CD14-positive monocyte (primary cell): ENCODE results near the gene CDC42EP2. TPM values are rescaled to one million over a fixed set of nuclear protein-coding genes. Genes with fewer than 3 reads are reported as not detected.
A peak's percentile ranks its signal among the peaks of the same experiment; 100 is the strongest.
"Not testable (repeated sequence)": the region's sequence is repeated elsewhere in the genome, so short reads cannot be mapped to it uniquely, and the experiment has no call there.

Experiments
- DNase-seq, 3 donors: peaks; one replicate each; pipeline ENCODE4 v3.0.0-alpha.2; 2011 to 2022
- H2AFZ ChIP-seq: 2 replicates; pipeline ENCODE4 v1.6.0; 2012; ENCODE audit warnings: mild to moderate bottlenecking, low read depth, low read length, inconsistent platforms; ENCODE audit not compliant: insufficient read depth, poor library complexity, severe bottlenecking
- H3K27ac ChIP-seq, 2 donors: 1 replicate in 1 of 2; 2 replicates in 1 of 2; pipeline ENCODE4 v1.5.1; 2012 to 2013; ENCODE audit warnings: low read length in 2 of 2, control low read depth in 1 of 2, inconsistent platforms in 1 of 2, low read depth in 1 of 2, mild to moderate bottlenecking in 1 of 2
- H3K27me3 ChIP-seq, 2 donors: one replicate each; pipeline versions ENCODE4 v1.6.0 to v1.6.1; 2011 to 2013; ENCODE audit warnings: low read length in 2 of 2; ENCODE audit not compliant: control insufficient read depth in 2 of 2, insufficient read depth in 2 of 2
- H3K36me3 ChIP-seq, 2 donors: replicated peaks in 1 of 2; 1 replicate in 1 of 2; 2 replicates in 1 of 2; pipeline versions ENCODE4 v1.5.1 to v1.6.1; 2012 to 2013; ENCODE audit warnings: low read length in 2 of 2, control low read depth in 1 of 2, inconsistent platforms in 1 of 2, mild to moderate bottlenecking in 1 of 2; ENCODE audit not compliant: insufficient read depth in 2 of 2, control insufficient read depth in 1 of 2
- H3K4me1 ChIP-seq, 2 donors: 1 replicate in 1 of 2; 2 replicates in 1 of 2; pipeline versions ENCODE4 v1.5.1 to v1.6.1; 2012 to 2013; ENCODE audit warnings: low read length in 2 of 2, control low read depth in 1 of 2, inconsistent platforms in 1 of 2, mild to moderate bottlenecking in 1 of 2, moderate library complexity in 1 of 2; ENCODE audit not compliant: insufficient read depth in 2 of 2, control insufficient read depth in 1 of 2
- H3K4me2 ChIP-seq: replicated peaks from 2 replicates; pipeline ENCODE3; 2012; ENCODE audit warnings: low read length, moderate library complexity, mild to moderate bottlenecking; ENCODE audit not compliant: poor library complexity, severe bottlenecking; ENCODE audit errors: extremely low read depth
- H3K4me3 ChIP-seq, 3 experiments: fragments of 200-600 bp in 1 of 3; sonication (generic) in 1 of 3; replicated peaks in 1 of 3; 1 replicate in 2 of 3; 2 replicates in 1 of 3; pipeline ENCODE4 v1.5.1; 2011 to 2013; ENCODE audit warnings: low read length in 3 of 3, mild to moderate bottlenecking in 3 of 3, control low read depth in 2 of 3, low read depth in 2 of 3, inconsistent platforms in 1 of 3, moderate library complexity in 1 of 3
- H3K79me2 ChIP-seq: 2 replicates; pipeline ENCODE4 v1.6.0; 2012; ENCODE audit warnings: mild to moderate bottlenecking, control low read depth, inconsistent platforms, low read length, moderate library complexity; ENCODE audit not compliant: insufficient read depth
- H3K9ac ChIP-seq: 2 replicates; pipeline ENCODE4 v1.6.0; 2017; ENCODE audit warnings: low read length, mild to moderate bottlenecking; ENCODE audit not compliant: insufficient read depth, poor library complexity, severe bottlenecking
- H3K9me3 ChIP-seq, 2 donors: replicated peaks in 1 of 2; 1 replicate in 1 of 2; 2 replicates in 1 of 2; pipeline versions ENCODE4 v1.5.1 to v1.6.1; 2012 to 2013; ENCODE audit warnings: low read length in 2 of 2, control low read depth in 1 of 2; ENCODE audit not compliant: control insufficient read depth in 1 of 2, insufficient read depth in 1 of 2
- H4K20me1 ChIP-seq: 2 replicates; pipeline ENCODE4 v1.6.0; 2012; ENCODE audit warnings: mild to moderate bottlenecking, low read length, control low read depth, moderate library complexity; ENCODE audit not compliant: insufficient read depth
- H3K27ac Mint-ChIP-seq, 7 donors: one replicate each; pipeline ENCODE4 v1.8.0; 2020; ENCODE audit warnings: mild to moderate bottlenecking in 7 of 7, mixed read lengths in 7 of 7, moderate library complexity in 6 of 7, inconsistent platforms in 2 of 7
- H3K27me3 Mint-ChIP-seq, 3 donors: one replicate each; pipeline ENCODE4 v1.8.0; 2021 to 2022; ENCODE audit warnings: low read depth in 3 of 3, mild to moderate bottlenecking in 3 of 3, mixed read lengths in 3 of 3, moderate library complexity in 3 of 3, inconsistent platforms in 1 of 3
- H3K36me3 Mint-ChIP-seq, 2 donors: one replicate each; pipeline ENCODE4 v1.8.0; 2020; ENCODE audit warnings: mixed read lengths in 2 of 2, inconsistent platforms in 1 of 2, mild to moderate bottlenecking in 1 of 2
- H3K4me1 Mint-ChIP-seq: one replicate; pipeline ENCODE4 v1.8.0; 2020; ENCODE audit warnings: mild to moderate bottlenecking, mixed read lengths
- H3K4me3 Mint-ChIP-seq, 2 donors: one replicate each; pipeline ENCODE4 v1.8.0; 2020; ENCODE audit warnings: mild to moderate bottlenecking in 2 of 2, mixed read lengths in 2 of 2, moderate library complexity in 1 of 2
- H3K9me3 Mint-ChIP-seq, 7 donors: one replicate each; pipeline ENCODE4 v1.8.0; 2020 to 2022; ENCODE audit warnings: mixed read lengths in 7 of 7, mild to moderate bottlenecking in 6 of 7, moderate library complexity in 6 of 7, inconsistent platforms in 2 of 7
- CTCF ChIP-seq: fragments of 200-600 bp; IDR thresholded peaks from one replicate; pipeline ENCODE4 v1.8.0; 2022; ENCODE audit warnings: antibody characterized with exemption, mild to moderate bottlenecking
- WGBS: methylation state at CpG from one replicate; pipeline ENCODE4 v1.1.5; 2013; ENCODE audit warnings: missing lambda C conversion rate; ENCODE audit not compliant: insufficient coverage; 5-methylcytosine and 5-hydroxymethylcytosine counted together
- intact Hi-C, 2 donors: fragments of 100-400 bp; cut with micrococcal nuclease; formaldehyde crosslinking; loops; one replicate each; pipeline versions ENCODE4 v1.15.0 to v1.15.1; 2023
- polyA plus RNA-seq, 3 donors: library from polyadenylated mRNA; depleted of rRNA in 1 of 3; unstranded in 2 of 3; stranded (reverse) in 1 of 3; fragments of 300-500 nt in 2 of 3; fragments of >200 nt in 1 of 3; fragmentation: Illumina TruSeq in 2 of 3; gene quantifications; 1 replicate in 2 of 3; 2 replicates in 1 of 3; pipeline ENCODE4 v1.2.3, GENCODE V29; 2012 to 2021

Gene CDC42EP2
- polyA plus RNA-seq, 3 donors, result 5.4 to 15.6 (median 10.1) TPM

- intact Hi-C loops, result loop anchor here in 1 of 2 donors (5.0 kb wide), 1 partner anchor 53 kb away; no protein-coding TSS in a partner anchor
- TF ChIP-seq CTCF, result no peak
- no peak for DNase-seq
- Histone ChIP-seq H3K4me1 (peaks cover 24 to 32% of the 10 kb centered on the region in 2 donors), H3K4me3 (no peak overlapping the region), H3K9me3 (no peaks in the 10 kb centered on the region), H2AFZ (no peak overlapping the region), H3K27me3 (no peaks in the 10 kb centered on the region), H3K27ac (no peak overlapping the region), H3K4me2 (no peak overlapping the region), H3K9ac (no peak overlapping the region), H3K36me3 (no peaks in the 10 kb centered on the region), H3K79me2 (peaks cover 19% of the 10 kb centered on the region), H4K20me1 (peaks cover 12% of the 10 kb centered on the region)
- H3K9me3 Mint-ChIP-seq, result no peaks in the 10 kb centered on the region
- no CpG with 5 or more reads among the region's 7 CpGs for WGBS
- H3K4me3 Mint-ChIP-seq, result no peak overlapping the region
- peak overlapping the region in 1 of 7 donors; percentile 90 for H3K27ac Mint-ChIP-seq
- peaks cover 28% of the 10 kb centered on the region for H3K4me1 Mint-ChIP-seq
- peaks cover 3 to 8% (median 7%) of the 10 kb centered on the region in 3 donors for H3K27me3 Mint-ChIP-seq
- no peaks in the 10 kb centered on the region for H3K36me3 Mint-ChIP-seq
These were observed 15.9 kb downstream of the CDC42EP2 start for GRCh38 chr11:65330544-65330943.

DNA sequence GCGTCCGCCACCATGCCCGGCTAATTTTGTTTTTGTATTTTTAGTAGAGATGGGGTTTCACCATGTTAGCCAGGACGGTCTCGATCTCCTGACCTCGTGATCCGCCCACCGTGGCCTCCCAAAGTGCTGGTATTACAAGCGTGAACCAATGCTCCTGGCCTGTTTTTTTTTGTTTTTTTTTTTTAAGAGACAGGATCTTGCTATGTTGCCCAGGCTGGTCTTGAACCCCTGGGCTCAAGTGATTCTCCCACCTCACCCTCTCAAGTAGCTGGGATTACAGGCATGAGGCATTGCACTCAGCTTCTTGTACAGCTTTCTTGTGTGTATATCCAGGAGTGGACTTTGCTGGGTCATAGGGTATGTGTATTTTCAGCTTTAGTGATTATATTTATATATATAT lies 17.9 kb downstream of the CDC42EP2 start:
- 96% methylated on average over 6 of the region's 9 CpGs for WGBS
- peaks cover 38% of the 10 kb centered on the region for H3K79me2 ChIP-seq
- H3K27me3 Mint-ChIP-seq, result not testable (repeated sequence)

More for the DNA sequence above, 17.9 kb downstream of the CDC42EP2 start:
- not testable (repeated sequence) for H3K9ac ChIP-seq, H2AFZ ChIP-seq, H3K36me3 ChIP-seq, H3K27ac ChIP-seq, H3K27ac Mint-ChIP-seq, H3K9me3 ChIP-seq, H3K27me3 ChIP-seq, H3K9me3 Mint-ChIP-seq, H3K36me3 Mint-ChIP-seq, DNase-seq, H3K4me3 Mint-ChIP-seq, H3K4me2 ChIP-seq, H3K4me3 ChIP-seq
- intact Hi-C loops, result loop anchor here in 1 of 2 donors (5.0 kb wide), 1 partner anchor 55 kb away; no protein-coding TSS in a partner anchor
- peaks cover 30% of the 10 kb centered on the region for H3K4me1 Mint-ChIP-seq
- peaks cover 29% of the 10 kb centered on the region for H4K20me1 ChIP-seq
- H3K4me1 ChIP-seq, result peaks cover 24 to 33% of the 10 kb centered on the region in 2 donors
